Heart left ventricle (tissue), 16 donors: ENCODE data around the gene SASH3. TPM values are rescaled to one million over a fixed set of nuclear protein-coding genes. Genes with fewer than 3 reads are reported as not detected.
A peak's percentile ranks its signal among the peaks of the same experiment; 100 is the strongest.

ENCODE experiments used
- ATAC-seq, 4 donors: fragments of 200-7000 bp; cut with Tn5 transposase; one replicate each; pipeline ENCODE4 v1.9.1; 2020 to 2022; ENCODE audit warnings: moderate library complexity in 4 of 4, mild to moderate bottlenecking in 3 of 4, moderate number of reproducible peaks in 1 of 4
- DNase-seq, 5 donors: peaks; one replicate each; pipeline ENCODE4 v3.0.0-alpha.2; 2020
- H3K27ac ChIP-seq, 12 donors: fragments of 200-600 bp; sonication (generic) in 4 of 12; one replicate each; pipeline versions ENCODE4 v1.5.0 to v1.8.0; 2016 to 2022; ENCODE audit warnings: mild to moderate bottlenecking in 2 of 12
- H3K27me3 ChIP-seq, 9 donors: fragments of 200-600 bp; sonication (generic) in 2 of 9; one replicate each; pipeline versions ENCODE4 v1.5.1 to v1.8.0; 2016 to 2022; ENCODE audit warnings: mild to moderate bottlenecking in 3 of 9
- H3K36me3 ChIP-seq, 9 donors: fragments of 200-600 bp; sonication (generic) in 2 of 9; one replicate each; pipeline versions ENCODE4 v1.5.0 to v1.8.0; 2018 to 2022; ENCODE audit warnings: mild to moderate bottlenecking in 2 of 9
- H3K4me1 ChIP-seq, 12 donors: fragments of 200-600 bp; sonication (generic) in 4 of 12; one replicate each; pipeline versions ENCODE4 v1.5.0 to v1.8.0; 2016 to 2022; ENCODE audit warnings: mild to moderate bottlenecking in 3 of 12
- H3K4me3 ChIP-seq, 12 donors: fragments of 200-600 bp; sonication (generic) in 4 of 12; one replicate each; pipeline versions ENCODE4 v1.5.0 to v1.8.0; 2017 to 2022; ENCODE audit warnings: mild to moderate bottlenecking in 9 of 12, moderate library complexity in 4 of 12
- H3K9me3 ChIP-seq, 12 donors: fragments of 200-600 bp; sonication (generic) in 4 of 12; one replicate each; pipeline versions ENCODE4 v1.5.0 to v1.8.0; 2016 to 2022; ENCODE audit warnings: mild to moderate bottlenecking in 1 of 12
- POLR2A ChIP-seq, 2 donors: fragments of 450-650 bp; IDR thresholded peaks; one replicate each; pipeline ENCODE4 v1.6.1; 2017; ENCODE audit warnings: antibody characterized with exemption in 2 of 2, mild to moderate bottlenecking in 2 of 2, moderate library complexity in 2 of 2
- WGBS, 4 donors: extraction: QIAGEN DNeasy Blood & Tissue Kit in 2 of 4; methylation state at CpG; one replicate each; pipeline versions ENCODE4 v1.1.5 to v1.1.7; 2013 to 2018; 5-methylcytosine and 5-hydroxymethylcytosine counted together
- intact Hi-C, 10 donors: fragments of 100-400 bp; cut with DNase I; formaldehyde crosslinking; loops; one replicate each; pipeline versions ENCODE4 v1.11.1 to v1.14.2; 2022
- polyA plus RNA-seq, 2 donors: library from polyadenylated mRNA; stranded (reverse); fragments of 200-250 nt; gene quantifications; one replicate each; pipeline ENCODE4 v1.2.3, GENCODE V29; 2013
- total RNA-seq, 9 donors: library from RNA; depleted of rRNA in 2 of 9; stranded (reverse); fragments of >200 nt in 2 of 9; fragmentation: NEBNext Ultra II Directional in 3 of 9; extraction: Animal tissue kit (Norgen Biotek cat#: 25700) in 3 of 9; gene quantifications; one replicate each; pipeline versions ENCODE4 v1.1.0 to v1.2.4, GENCODE V29; 2016 to 2023
- TF ChIP-seq, protein P1 (sequence below), 12 donors: fragments of 200-600 bp; sonication (generic) in 4 of 12; IDR thresholded peaks; one replicate each; pipeline versions ENCODE4 v1.5.0 to v1.8.0; 2018 to 2022; ENCODE audit warnings: antibody characterized with exemption in 12 of 12, mild to moderate bottlenecking in 5 of 12
- donor health status: ischemic (EF 13 %, LVEDD 7.1; RV severe dilation, severe dysfunction).
- donor health status: healthy with polysubstance abuse.
- donor health status: DM: no; HTN: yes; CAD: no.
- donor health status: DM: no; HTN: no; CAD: no.
- donor health status: ischemic (EF 25% LVEDD 6.9; RV normal size, moderate dysfunction).
- donor health status: ischemic (EF 25% LVEDD 5.7; RV mildly dilated, moderate dysfunction).
- donor health status: healthy.
- donor health status: DM: yes; HTN: yes; CAD: no.
- donor health status: ischemic (EF 35%, LVEDD 5.7; RV mildly dilated, moderate dysfunction).
- donor health status: nonischemic (EF 11% LVEDD 7.7; RV severe dilation, severe dysfunction).
- donor health status: DM: yes; HTN: yes; CAD: no.
- donor health status: PGD.
- donor health status: ischemic (EF 29% LVEDD 5.4; RV normal size, mild dysfunction).
- donor health status: nonischemic (EF 23%, LVEDD 6.1; RV moderate dilation, normal function).

SASH3 gene
- total and polyA plus RNA-seq, 11 donors, result 0.61 to 27.8 (median 1.6) TPM

DNA sequence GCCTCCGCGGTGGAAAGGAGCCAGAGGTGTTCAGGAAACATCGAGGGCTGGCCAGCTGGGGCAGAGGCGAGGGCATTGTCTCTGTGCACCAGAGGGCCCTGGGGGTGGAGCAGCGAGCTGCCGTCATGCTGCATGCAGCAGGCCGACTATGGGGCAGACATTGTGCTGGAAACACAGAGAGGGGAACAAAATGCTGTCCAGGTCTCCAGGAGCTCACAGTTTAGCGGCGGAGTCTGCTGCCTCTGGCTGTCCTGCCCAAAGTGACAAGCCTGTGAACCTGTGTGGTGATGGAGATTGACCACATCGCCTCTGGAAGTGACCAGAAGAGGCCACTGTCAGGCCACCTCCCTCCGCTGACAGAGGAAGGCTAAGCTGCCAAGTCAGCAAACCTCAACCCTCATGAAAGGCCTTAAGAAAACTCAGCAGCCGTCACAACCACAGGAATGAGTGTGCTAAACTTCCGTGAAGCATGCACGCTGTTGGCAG lies 20.1 kb upstream of the SASH3 start:
- WGBS, 4 donors, result 42 to 55% (median 49%) methylated on average over 12 to 14 of the region's 14 CpGs
- intact Hi-C loops, result loop anchor here in 3 of 10 donors (5.0 to 10.0 kb wide), 3 partner anchors 55 to 145 kb away; partner anchors contain the start of gene UTP14A (in 1 of the 3)
- H3K27ac ChIP-seq, result peak overlapping the region in 2 of 12 donors; percentile 14 to 83
- H3K36me3 ChIP-seq, result no peaks in the 10 kb centered on the region
- H3K4me3 ChIP-seq, result no peak overlapping the region
- ATAC-seq (peak in 3 of 4 donors; percentile 64 to 85 (median 67)), DNase-seq (peak in 3 of 5 donors; percentile 35 to 50 (median 47))
- peaks cover 0 to 4% (median 0%) of the 10 kb centered on the region in 9 donors for H3K27me3 ChIP-seq
- TF ChIP-seq, protein P1, sequence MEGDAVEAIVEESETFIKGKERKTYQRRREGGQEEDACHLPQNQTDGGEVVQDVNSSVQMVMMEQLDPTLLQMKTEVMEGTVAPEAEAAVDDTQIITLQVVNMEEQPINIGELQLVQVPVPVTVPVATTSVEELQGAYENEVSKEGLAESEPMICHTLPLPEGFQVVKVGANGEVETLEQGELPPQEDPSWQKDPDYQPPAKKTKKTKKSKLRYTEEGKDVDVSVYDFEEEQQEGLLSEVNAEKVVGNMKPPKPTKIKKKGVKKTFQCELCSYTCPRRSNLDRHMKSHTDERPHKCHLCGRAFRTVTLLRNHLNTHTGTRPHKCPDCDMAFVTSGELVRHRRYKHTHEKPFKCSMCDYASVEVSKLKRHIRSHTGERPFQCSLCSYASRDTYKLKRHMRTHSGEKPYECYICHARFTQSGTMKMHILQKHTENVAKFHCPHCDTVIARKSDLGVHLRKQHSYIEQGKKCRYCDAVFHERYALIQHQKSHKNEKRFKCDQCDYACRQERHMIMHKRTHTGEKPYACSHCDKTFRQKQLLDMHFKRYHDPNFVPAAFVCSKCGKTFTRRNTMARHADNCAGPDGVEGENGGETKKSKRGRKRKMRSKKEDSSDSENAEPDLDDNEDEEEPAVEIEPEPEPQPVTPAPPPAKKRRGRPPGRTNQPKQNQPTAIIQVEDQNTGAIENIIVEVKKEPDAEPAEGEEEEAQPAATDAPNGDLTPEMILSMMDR (IDR thresholded peaks at IDR 0.05), result peak in 3 of 12 donors; percentile 12 to 40 (median 26)
- TF ChIP-seq POLR2A (IDR thresholded peaks at IDR 0.05), result no peak
- peaks cover 0 to 41% (median 0%) of the 10 kb centered on the region in 12 donors for H3K4me1 ChIP-seq
- no peaks in the 10 kb centered on the region for H3K9me3 ChIP-seq

DNA sequence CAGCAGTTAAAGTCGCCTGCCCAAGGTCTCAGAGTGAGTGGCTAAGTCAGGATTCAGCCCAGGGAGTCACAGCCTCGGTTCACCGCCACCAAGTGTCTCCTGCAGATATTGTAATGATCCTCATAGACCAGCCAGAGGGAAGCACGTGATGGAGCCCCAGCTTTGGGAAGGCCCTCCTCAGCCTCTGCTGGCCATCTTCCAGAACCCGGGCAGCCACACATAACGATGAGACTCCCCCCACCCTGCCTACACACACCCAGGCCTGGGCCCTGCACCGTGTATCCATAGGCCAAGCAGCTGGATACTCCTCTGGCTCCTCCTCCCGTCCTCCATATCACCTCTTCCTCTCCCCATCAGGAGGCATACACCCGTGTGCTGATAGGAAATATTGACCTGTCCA lies 19.6 kb upstream of the SASH3 start:
- intact Hi-C loops, result loop anchor here in 1 of 10 donors (10.0 kb wide), 1 partner anchor 55 kb away; no protein-coding TSS in a partner anchor
- TF ChIP-seq, protein P1 (IDR thresholded peaks at IDR 0.05), result no peak
- no peak for TF ChIP-seq POLR2A (IDR thresholded peaks at IDR 0.05)
- DNase-seq, result no peak
- peak in 1 of 4 donors; percentile 8 for ATAC-seq
- no peak overlapping the region for H3K4me3 ChIP-seq
- H3K4me1 ChIP-seq, result peaks cover 0 to 41% (median 0%) of the 10 kb centered on the region in 12 donors
- peaks cover 0 to 4% (median 0%) of the 10 kb centered on the region in 9 donors for H3K27me3 ChIP-seq
- peak overlapping the region in 1 of 12 donors; percentile 83 for H3K27ac ChIP-seq
- 67 to 80% (median 76%) methylated on average over 7 to 9 of the region's 9 CpGs for WGBS, 4 donors
- H3K9me3 ChIP-seq, result no peaks in the 10 kb centered on the region
- H3K36me3 ChIP-seq, result no peaks in the 10 kb centered on the region

DNA sequence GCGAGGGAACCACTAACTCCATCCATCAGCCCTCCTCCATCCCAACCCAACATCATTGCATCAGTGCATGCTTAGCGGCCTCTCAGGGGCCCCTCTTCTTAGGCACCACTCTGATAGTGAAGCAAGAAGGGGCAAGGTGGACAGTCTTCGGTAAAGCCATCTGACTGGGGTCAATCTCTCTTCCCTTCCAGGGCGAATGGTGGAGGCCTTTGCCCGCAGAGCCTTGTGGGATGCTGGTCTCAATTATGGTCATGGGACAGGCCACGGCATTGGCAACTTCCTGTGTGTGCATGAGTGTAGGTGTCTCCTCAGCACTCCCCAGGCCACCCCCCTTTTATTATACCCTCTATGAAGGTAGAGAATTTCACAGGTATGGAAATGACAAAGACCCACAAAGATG lies 18.8 kb upstream of the SASH3 start:
- 84 to 98% (median 94%) methylated on average over 6 of the region's 6 CpGs for WGBS, 4 donors
- DNase-seq (no peak), ATAC-seq (no peak)
- H3K4me3 ChIP-seq, result no peak overlapping the region
- H3K36me3 ChIP-seq, result no peaks in the 10 kb centered on the region
- no peak overlapping the region for H3K27ac ChIP-seq
- peaks cover 0 to 41% (median 0%) of the 10 kb centered on the region in 12 donors for H3K4me1 ChIP-seq
- no peaks in the 10 kb centered on the region for H3K27me3 ChIP-seq
- TF ChIP-seq, protein P1 (IDR thresholded peaks at IDR 0.05), result no peak
- TF ChIP-seq POLR2A (IDR thresholded peaks at IDR 0.05), result no peak
- H3K9me3 ChIP-seq, result no peaks in the 10 kb centered on the region
- intact Hi-C loops, result loop anchor here in 1 of 10 donors (10.0 kb wide), 1 partner anchor 54 kb away; no protein-coding TSS in a partner anchor

DNA sequence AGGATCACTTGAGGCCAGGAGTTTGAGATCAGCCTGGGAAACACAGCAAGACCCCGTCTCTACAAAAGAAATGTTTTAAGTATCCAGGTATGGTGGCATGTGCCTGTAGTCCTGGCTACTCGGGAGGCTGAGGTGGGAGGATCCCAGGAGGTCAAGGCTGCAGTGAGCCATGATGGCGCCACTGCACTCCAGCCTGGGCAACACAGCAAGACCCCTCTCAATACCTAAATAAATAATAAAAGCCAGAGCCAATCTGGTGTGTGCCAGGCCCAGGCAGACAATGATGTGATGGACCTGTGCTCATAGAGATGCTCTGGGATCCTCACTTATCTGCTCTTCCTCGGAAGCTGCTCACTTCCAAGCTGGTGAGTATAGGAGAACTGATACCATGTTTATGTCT lies 18.2 kb upstream of the SASH3 start:
- Histone ChIP-seq H3K36me3 (no peaks in the 10 kb centered on the region), H3K4me1 (peaks cover 0 to 34% (median 0%) of the 10 kb centered on the region in 12 donors), H3K4me3 (no peak overlapping the region), H3K27me3 (no peaks in the 10 kb centered on the region), H3K9me3 (no peaks in the 10 kb centered on the region), H3K27ac (no peak overlapping the region)
- intact Hi-C loops, result loop anchor here in 1 of 10 donors (10.0 kb wide), 1 partner anchor 53 kb away; no protein-coding TSS in a partner anchor
- 81 to 98% (median 88%) methylated on average over 3 to 4 of the region's 4 CpGs for WGBS, 4 donors
- ATAC-seq (no peak), DNase-seq (no peak)
- TF ChIP-seq, protein P1 (IDR thresholded peaks at IDR 0.05), result no peak
- no peak for TF ChIP-seq POLR2A (IDR thresholded peaks at IDR 0.05)
